H1 (cell line): ENCODE data around the gene KCNH1. TPM values are rescaled to one million over a fixed set of nuclear protein-coding genes. Genes with fewer than 3 reads are reported as not detected.

Experiments
- BCL11A ChIP-seq, 2 experiments: IDR thresholded peaks; one replicate each; pipeline ENCODE4 v1.6.1; 2011; ENCODE audit warnings: low read depth in 2 of 2, low read length in 2 of 2, mild to moderate bottlenecking in 2 of 2
- CBX8 ChIP-seq: fragments of 300-800, 300-1000 bp; sonication (generic); IDR thresholded peaks from 2 replicates; pipeline ENCODE4 v1.7.1; 2016; ENCODE audit warnings: low read depth, low read length, borderline replicate concordance
- CEBPB ChIP-seq: IDR thresholded peaks from 2 replicates; pipeline ENCODE4 v1.6.1; 2012; ENCODE audit warnings: low read depth, low read length
- CHD2 ChIP-seq: IDR thresholded peaks from 2 replicates; pipeline ENCODE4 v1.6.1; 2012; ENCODE audit warnings: low read length, improper control_type of control experiment
- CREB1 ChIP-seq: IDR thresholded peaks from 2 replicates; pipeline ENCODE4 v1.6.1; 2012; ENCODE audit warnings: inconsistent platforms
- EGR1 ChIP-seq: IDR thresholded peaks from 2 replicates; pipeline ENCODE4 v1.6.1; 2011; ENCODE audit warnings: low read depth, low read length, borderline replicate concordance
- EZH2 ChIP-seq: fragments of 200-600 bp; sonication (generic); IDR thresholded peaks from 2 replicates; pipeline ENCODE4 v1.7.1; 2012; ENCODE audit warnings: low read depth, mild to moderate bottlenecking, moderate library complexity, low read length, inconsistent platforms; ENCODE audit not compliant: severe bottlenecking
- NRF1 ChIP-seq: IDR thresholded peaks from 2 replicates; pipeline ENCODE4 v1.6.1; 2011; ENCODE audit warnings: mild to moderate bottlenecking, low read depth, low read length, improper control_type of control experiment
- RAD21 ChIP-seq, 2 experiments: IDR thresholded peaks in 1 of 2; conservative IDR thresholded peaks in 1 of 2; 2 replicates each; pipeline ENCODE4 v1.6.1; 2011; ENCODE audit warnings: low read depth in 2 of 2, low read length in 2 of 2, improper control_type of control experiment in 1 of 2, inconsistent platforms in 1 of 2, mild to moderate bottlenecking in 1 of 2, moderate library complexity in 1 of 2
- SIN3A ChIP-seq, 2 experiments: IDR thresholded peaks in 1 of 2; conservative IDR thresholded peaks in 1 of 2; 2 replicates each; pipeline ENCODE4 v1.6.1; 2011 to 2012; ENCODE audit warnings: low read length in 2 of 2, improper control_type of control experiment in 1 of 2, low read depth in 1 of 2, mild to moderate bottlenecking in 1 of 2
- SP2 ChIP-seq: IDR thresholded peaks from 2 replicates; pipeline ENCODE4 v1.6.1; 2012; ENCODE audit warnings: mild to moderate bottlenecking, low read length, inconsistent platforms
- polyA plus RNA-seq, 7 experiments: library from polyadenylated mRNA; depleted of rRNA in 3 of 7; stranded (reverse) in 5 of 7; unstranded in 2 of 7; fragments of >200 nt in 5 of 7; fragments of 200-250 nt in 2 of 7; gene quantifications; 1 replicate in 5 of 7; 2 replicates in 1 of 7; 4 replicates in 1 of 7; pipeline versions ENCODE4 v1.2.1 to v1.2.3, GENCODE V29; 2011 to 2013; ENCODE audit warnings: missing spikeins in 2 of 7, mixed read lengths in 2 of 7
- total RNA-seq: library from RNA; stranded (reverse); fragmentation: NEBNext Ultra II Directional; extraction: Animal tissue kit (Norgen Biotek cat#: 25700); gene quantifications from 2 replicates; pipeline ENCODE4 v1.2.1, GENCODE V29; 2021
- TF ChIP-seq, protein P1 (sequence below): fragments of 300-600 bp; sonication (generic); IDR thresholded peaks from 2 replicates; pipeline ENCODE4 v1.7.1; 2012; ENCODE audit warnings: low read length, moderate library complexity, mild to moderate bottlenecking, inconsistent platforms; ENCODE audit not compliant: insufficient replicate concordance

Gene KCNH1
- total and polyA plus RNA-seq, 2 of the 8 experiments (the other 6 are each of a cell fraction or from before 2014, with no cell fraction given) = 0.27 to 0.34 TPM

DNA sequence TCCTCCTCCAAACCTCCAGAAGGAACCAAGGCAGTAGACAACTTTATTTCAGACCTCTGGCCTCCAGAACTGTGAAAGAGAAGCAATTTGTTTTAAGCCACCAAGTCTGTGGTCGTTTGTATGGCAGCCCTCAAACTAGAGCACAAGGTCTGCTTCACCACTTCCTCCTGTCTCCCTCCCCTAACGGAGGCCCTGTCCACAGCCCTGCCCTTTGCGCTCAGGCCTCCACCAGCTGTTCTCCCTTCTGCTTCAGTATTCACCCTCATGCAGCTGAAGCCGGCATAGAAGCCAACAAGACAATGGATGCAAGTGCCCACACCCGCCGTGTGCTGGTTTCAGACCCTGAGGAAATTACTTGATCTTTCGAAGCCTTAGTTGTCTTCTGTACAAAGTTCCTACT is 441.2 kb downstream of the KCNH1 start (continued):
- TF ChIP-seq, protein P1, sequence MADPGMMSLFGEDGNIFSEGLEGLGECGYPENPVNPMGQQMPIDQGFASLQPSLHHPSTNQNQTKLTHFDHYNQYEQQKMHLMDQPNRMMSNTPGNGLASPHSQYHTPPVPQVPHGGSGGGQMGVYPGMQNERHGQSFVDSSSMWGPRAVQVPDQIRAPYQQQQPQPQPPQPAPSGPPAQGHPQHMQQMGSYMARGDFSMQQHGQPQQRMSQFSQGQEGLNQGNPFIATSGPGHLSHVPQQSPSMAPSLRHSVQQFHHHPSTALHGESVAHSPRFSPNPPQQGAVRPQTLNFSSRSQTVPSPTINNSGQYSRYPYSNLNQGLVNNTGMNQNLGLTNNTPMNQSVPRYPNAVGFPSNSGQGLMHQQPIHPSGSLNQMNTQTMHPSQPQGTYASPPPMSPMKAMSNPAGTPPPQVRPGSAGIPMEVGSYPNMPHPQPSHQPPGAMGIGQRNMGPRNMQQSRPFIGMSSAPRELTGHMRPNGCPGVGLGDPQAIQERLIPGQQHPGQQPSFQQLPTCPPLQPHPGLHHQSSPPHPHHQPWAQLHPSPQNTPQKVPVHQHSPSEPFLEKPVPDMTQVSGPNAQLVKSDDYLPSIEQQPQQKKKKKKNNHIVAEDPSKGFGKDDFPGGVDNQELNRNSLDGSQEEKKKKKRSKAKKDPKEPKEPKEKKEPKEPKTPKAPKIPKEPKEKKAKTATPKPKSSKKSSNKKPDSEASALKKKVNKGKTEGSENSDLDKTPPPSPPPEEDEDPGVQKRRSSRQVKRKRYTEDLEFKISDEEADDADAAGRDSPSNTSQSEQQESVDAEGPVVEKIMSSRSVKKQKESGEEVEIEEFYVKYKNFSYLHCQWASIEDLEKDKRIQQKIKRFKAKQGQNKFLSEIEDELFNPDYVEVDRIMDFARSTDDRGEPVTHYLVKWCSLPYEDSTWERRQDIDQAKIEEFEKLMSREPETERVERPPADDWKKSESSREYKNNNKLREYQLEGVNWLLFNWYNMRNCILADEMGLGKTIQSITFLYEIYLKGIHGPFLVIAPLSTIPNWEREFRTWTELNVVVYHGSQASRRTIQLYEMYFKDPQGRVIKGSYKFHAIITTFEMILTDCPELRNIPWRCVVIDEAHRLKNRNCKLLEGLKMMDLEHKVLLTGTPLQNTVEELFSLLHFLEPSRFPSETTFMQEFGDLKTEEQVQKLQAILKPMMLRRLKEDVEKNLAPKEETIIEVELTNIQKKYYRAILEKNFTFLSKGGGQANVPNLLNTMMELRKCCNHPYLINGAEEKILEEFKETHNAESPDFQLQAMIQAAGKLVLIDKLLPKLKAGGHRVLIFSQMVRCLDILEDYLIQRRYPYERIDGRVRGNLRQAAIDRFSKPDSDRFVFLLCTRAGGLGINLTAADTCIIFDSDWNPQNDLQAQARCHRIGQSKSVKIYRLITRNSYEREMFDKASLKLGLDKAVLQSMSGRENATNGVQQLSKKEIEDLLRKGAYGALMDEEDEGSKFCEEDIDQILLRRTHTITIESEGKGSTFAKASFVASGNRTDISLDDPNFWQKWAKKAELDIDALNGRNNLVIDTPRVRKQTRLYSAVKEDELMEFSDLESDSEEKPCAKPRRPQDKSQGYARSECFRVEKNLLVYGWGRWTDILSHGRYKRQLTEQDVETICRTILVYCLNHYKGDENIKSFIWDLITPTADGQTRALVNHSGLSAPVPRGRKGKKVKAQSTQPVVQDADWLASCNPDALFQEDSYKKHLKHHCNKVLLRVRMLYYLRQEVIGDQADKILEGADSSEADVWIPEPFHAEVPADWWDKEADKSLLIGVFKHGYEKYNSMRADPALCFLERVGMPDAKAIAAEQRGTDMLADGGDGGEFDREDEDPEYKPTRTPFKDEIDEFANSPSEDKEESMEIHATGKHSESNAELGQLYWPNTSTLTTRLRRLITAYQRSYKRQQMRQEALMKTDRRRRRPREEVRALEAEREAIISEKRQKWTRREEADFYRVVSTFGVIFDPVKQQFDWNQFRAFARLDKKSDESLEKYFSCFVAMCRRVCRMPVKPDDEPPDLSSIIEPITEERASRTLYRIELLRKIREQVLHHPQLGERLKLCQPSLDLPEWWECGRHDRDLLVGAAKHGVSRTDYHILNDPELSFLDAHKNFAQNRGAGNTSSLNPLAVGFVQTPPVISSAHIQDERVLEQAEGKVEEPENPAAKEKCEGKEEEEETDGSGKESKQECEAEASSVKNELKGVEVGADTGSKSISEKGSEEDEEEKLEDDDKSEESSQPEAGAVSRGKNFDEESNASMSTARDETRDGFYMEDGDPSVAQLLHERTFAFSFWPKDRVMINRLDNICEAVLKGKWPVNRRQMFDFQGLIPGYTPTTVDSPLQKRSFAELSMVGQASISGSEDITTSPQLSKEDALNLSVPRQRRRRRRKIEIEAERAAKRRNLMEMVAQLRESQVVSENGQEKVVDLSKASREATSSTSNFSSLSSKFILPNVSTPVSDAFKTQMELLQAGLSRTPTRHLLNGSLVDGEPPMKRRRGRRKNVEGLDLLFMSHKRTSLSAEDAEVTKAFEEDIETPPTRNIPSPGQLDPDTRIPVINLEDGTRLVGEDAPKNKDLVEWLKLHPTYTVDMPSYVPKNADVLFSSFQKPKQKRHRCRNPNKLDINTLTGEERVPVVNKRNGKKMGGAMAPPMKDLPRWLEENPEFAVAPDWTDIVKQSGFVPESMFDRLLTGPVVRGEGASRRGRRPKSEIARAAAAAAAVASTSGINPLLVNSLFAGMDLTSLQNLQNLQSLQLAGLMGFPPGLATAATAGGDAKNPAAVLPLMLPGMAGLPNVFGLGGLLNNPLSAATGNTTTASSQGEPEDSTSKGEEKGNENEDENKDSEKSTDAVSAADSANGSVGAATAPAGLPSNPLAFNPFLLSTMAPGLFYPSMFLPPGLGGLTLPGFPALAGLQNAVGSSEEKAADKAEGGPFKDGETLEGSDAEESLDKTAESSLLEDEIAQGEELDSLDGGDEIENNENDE = no peak
- no peak for TF ChIP-seq RAD21 (IDR thresholded peaks at IDR 0.05 in 1 of 2, conservative IDR thresholded peaks at IDR 0.05 in 1 of 2; ENCODE audit: low read depth in 2 of 2, low read length in 2 of 2)
- TF ChIP-seq SIN3A (conservative IDR thresholded peaks at IDR 0.05 in 1 of 2, IDR thresholded peaks at IDR 0.05 in 1 of 2; ENCODE audit: low read depth in 1 of 2, low read length in 2 of 2) = no peak
- no peak for TF ChIP-seq EZH2
- TF ChIP-seq BCL11A (IDR thresholded peaks at IDR 0.05; ENCODE audit: low read depth in 2 of 2, low read length in 2 of 2) = no peak
- TF ChIP-seq CHD2 = no peak
- TF ChIP-seq SP2 = no peak
- no peak for TF ChIP-seq NRF1
- no peak for TF ChIP-seq CREB1
- TF ChIP-seq EGR1 = no peak
- TF ChIP-seq CBX8 = no peak
- TF ChIP-seq CEBPB = no peak
